T-cell (primary cell): Measurements from ENCODE around the gene KRT15. TPM values are rescaled to one million over a fixed set of nuclear protein-coding genes. Genes with fewer than 3 reads are reported as not detected.

Experiments
- ATAC-seq, 4 experiments: fragments of 200-7000 bp in 3 of 4; fragments of 150-1000 bp in 1 of 4; cut with Tn5 transposase; replicated peaks in 1 of 4; 1 replicate in 3 of 4; 2 replicates in 1 of 4; pipeline ENCODE4 v1.10.0; 2021; ENCODE audit warnings: moderate library complexity in 3 of 4, mild to moderate bottlenecking in 2 of 4, moderate number of reproducible peaks in 1 of 4
- CTCF ChIA-PET, 2 donors: fragments of 300-600 bp; sonication (Branson Sonifier 250); formaldehyde crosslinking; loops; one replicate each; lab custom pipeline; 2022; ENCODE audit warnings: antibody characterized with exemption in 2 of 2; lab: Charles Lee
- POLR2A ChIA-PET, 2 donors: fragments of 300-600 bp; sonication (Branson Sonifier 250); formaldehyde crosslinking; loops; one replicate each; lab custom pipeline; 2022; ENCODE audit warnings: antibody characterized with exemption in 2 of 2; lab: Charles Lee
- DNase-seq, 35 experiments: peaks; one replicate each; pipeline versions ENCODE4 v3.0.0 to v3.0.0-alpha.2; 2013 to 2023
- H3K27ac ChIP-seq: one replicate; pipeline ENCODE4 v1.5.1; 2013; ENCODE audit warnings: low read length
- H3K27me3 ChIP-seq, 2 experiments: replicated peaks in 1 of 2; 1 replicate in 1 of 2; 2 replicates in 1 of 2; pipeline versions ENCODE4 v1.6.1 to v1.7.0; 2013; ENCODE audit warnings: low read length in 1 of 2, mixed read lengths in 1 of 2; ENCODE audit not compliant: control insufficient read depth in 2 of 2, insufficient read depth in 2 of 2; ENCODE audit errors: extremely low read depth in 1 of 2
- H3K36me3 ChIP-seq, 2 donors: 1 replicate in 1 of 2; 2 replicates in 1 of 2; pipeline versions ENCODE4 v1.6.1 to v1.7.0; 2013; ENCODE audit warnings: low read length in 1 of 2; ENCODE audit not compliant: control insufficient read depth in 2 of 2, insufficient read depth in 1 of 2; ENCODE audit errors: extremely low read depth in 1 of 2
- H3K4me1 ChIP-seq, 2 experiments: 1 replicate in 1 of 2; 2 replicates in 1 of 2; pipeline versions ENCODE4 v1.6.1 to v1.7.0; 2013; ENCODE audit warnings: low read length in 2 of 2, mixed read lengths in 1 of 2; ENCODE audit not compliant: insufficient read depth in 2 of 2, control insufficient read depth in 1 of 2; ENCODE audit errors: extremely low read depth in 1 of 2
- H3K4me3 ChIP-seq, 2 donors: 1 replicate in 1 of 2; 2 replicates in 1 of 2; pipeline versions ENCODE4 v1.5.1 to v1.7.0; 2013; ENCODE audit warnings: mild to moderate bottlenecking in 2 of 2, low read length in 1 of 2, moderate library complexity in 1 of 2; ENCODE audit not compliant: control insufficient read depth in 1 of 2; ENCODE audit errors: extremely low read depth in 1 of 2
- H3K9me3 ChIP-seq: 2 replicates; pipeline ENCODE4 v1.7.0; 2013
- H3K27ac Mint-ChIP-seq, 2 donors: one replicate each; pipeline ENCODE4 v1.8.0; 2020 to 2021; ENCODE audit warnings: mild to moderate bottlenecking in 2 of 2, mixed read lengths in 2 of 2
- H3K27me3 Mint-ChIP-seq, 2 donors: one replicate each; pipeline ENCODE4 v1.8.0; 2021 to 2022; ENCODE audit warnings: mixed read lengths in 2 of 2
- H3K36me3 Mint-ChIP-seq: one replicate; pipeline ENCODE4 v1.8.0; 2021; ENCODE audit warnings: mixed read lengths
- H3K4me1 Mint-ChIP-seq, 3 donors: one replicate each; pipeline ENCODE4 v1.8.0; 2020 to 2022; ENCODE audit warnings: mixed read lengths in 3 of 3, mild to moderate bottlenecking in 1 of 3
- H3K4me3 Mint-ChIP-seq, 3 donors: one replicate each; pipeline ENCODE4 v1.8.0; 2020 to 2022; ENCODE audit warnings: mild to moderate bottlenecking in 3 of 3, mixed read lengths in 3 of 3, moderate library complexity in 3 of 3
- H3K9me3 Mint-ChIP-seq, 3 donors: one replicate each; pipeline ENCODE4 v1.8.0; 2020 to 2022; ENCODE audit warnings: mixed read lengths in 3 of 3
- WGBS: methylation state at CpG from one replicate; pipeline ENCODE4 v1.1.5; 2013; ENCODE audit warnings: missing lambda C conversion rate; ENCODE audit not compliant: insufficient coverage; 5-methylcytosine and 5-hydroxymethylcytosine counted together
- total RNA-seq, 35 experiments: library from RNA in 6 of 35; stranded (reverse) in 6 of 35; fragments of 120-200 nt in 1 of 35; gene quantifications; one replicate each; pipeline versions ENCODE4 v1.2.1 to v1.2.4 and lab custom pipeline; 2013 to 2026

KRT15 gene
- total RNA-seq, 5 donors from 2014 or later (not counting 1 experiment from before 2014, with no cell fraction given): 0.18 to 0.63 TPM; not detected in 3

DNA sequence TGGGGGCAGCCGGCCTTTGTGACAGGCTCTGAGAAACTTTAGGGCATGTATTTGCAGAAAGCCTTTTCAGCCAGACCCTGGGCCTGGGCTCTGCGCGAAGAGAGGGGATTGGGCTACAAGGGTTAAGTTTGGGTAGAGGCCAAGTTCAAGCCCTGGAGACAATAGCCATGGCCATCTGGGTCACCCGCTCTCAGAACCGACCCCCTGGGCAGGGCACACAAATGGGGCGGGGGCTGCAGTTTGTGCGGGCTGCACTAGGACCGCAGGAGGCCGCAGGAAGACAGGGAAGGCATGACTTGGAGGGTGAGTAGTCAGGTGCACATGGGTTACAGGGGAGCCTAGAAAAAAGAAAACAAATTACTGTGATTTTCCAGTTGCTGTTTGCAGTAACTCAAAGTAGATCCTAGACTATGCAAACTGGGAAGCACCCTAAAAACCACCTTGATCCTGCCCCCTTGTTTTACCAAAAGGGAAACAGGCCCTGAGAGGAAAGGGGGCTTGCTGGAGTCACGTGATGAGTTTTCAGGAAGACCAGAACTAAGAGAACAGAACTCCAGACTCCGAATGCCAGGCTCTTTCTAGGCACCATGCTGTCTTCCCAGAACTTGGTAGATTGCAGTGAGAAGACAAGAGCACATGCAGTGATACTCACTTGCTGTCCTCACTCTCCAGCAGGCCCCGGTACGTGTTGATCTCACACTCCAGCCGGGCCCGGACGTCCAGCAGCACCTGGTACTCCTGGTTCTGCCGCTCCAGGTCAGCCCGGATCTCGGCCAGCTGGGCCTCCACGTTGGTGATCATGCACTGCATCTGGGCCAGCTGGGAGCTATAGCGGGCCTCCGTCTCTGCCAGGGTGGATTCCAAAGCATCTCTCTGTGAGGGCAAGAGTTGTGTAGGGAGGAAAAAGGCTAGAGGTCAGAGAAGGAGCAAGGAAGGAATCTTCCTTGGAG, 41.5 kb downstream of the KRT15 start:
- H3K27me3 Mint-ChIP-seq: peaks cover 0 to 4% of the 10 kb centered on the region in 2 donors
- H3K4me1 ChIP-seq: no peaks in the 10 kb centered on the region
- no peak overlapping the region for H3K4me3 Mint-ChIP-seq
- no peaks in the 10 kb centered on the region for H3K36me3 ChIP-seq
- no peak overlapping the region for H3K27ac Mint-ChIP-seq
- no peaks in the 10 kb centered on the region for H3K36me3 Mint-ChIP-seq
- no peak for ATAC-seq
- no peaks in the 10 kb centered on the region for H3K9me3 Mint-ChIP-seq
- H3K27me3 ChIP-seq: no peaks in the 10 kb centered on the region
- ChIA-PET POLR2A (no interaction called here), CTCF (no interaction called here)
- DNase-seq: no peak
- WGBS: 85% methylated on average over 20 of the region's 22 CpGs
- H3K4me1 Mint-ChIP-seq: no peaks in the 10 kb centered on the region
- H3K4me3 ChIP-seq: no peak overlapping the region
- H3K9me3 ChIP-seq: no peaks in the 10 kb centered on the region
- H3K27ac ChIP-seq: no peak overlapping the region

DNA sequence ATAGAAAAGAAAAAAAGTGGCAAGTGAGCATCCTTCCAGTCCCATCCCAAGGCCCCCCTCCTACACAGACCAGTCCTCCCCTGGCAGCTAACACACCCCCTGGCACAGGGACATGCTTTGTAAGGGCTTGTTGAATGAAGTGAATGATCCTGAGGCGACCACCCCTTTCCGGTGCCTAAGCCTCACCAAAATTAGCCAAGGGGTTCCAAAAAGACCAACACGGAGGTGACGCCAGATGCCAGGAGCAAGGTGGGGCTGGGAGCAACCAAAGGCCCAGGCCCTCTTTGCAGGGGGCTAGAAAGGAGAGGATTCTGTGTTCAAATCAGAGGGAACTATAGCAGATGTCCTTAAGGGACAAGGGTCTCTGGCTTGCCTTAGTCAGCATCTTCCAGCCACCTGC, 43.3 kb downstream of the KRT15 start:
- Histone ChIP-seq H3K27me3 (no peaks in the 10 kb centered on the region), H3K27ac (no peak overlapping the region), H3K9me3 (no peaks in the 10 kb centered on the region), H3K4me1 (no peaks in the 10 kb centered on the region), H3K4me3 (no peak overlapping the region), H3K36me3 (no peaks in the 10 kb centered on the region)
- no peak for ATAC-seq
- no CpG with 5 or more reads among the region's 4 CpGs for WGBS
- ChIA-PET CTCF (no interaction called here), POLR2A (no interaction called here)
- peaks cover 0 to 2% (median 0%) of the 10 kb centered on the region in 3 donors for H3K4me1 Mint-ChIP-seq
- no peak for DNase-seq
- no peak overlapping the region for H3K4me3 Mint-ChIP-seq
- H3K36me3 Mint-ChIP-seq: no peaks in the 10 kb centered on the region
- H3K27ac Mint-ChIP-seq: no peak overlapping the region
- peaks cover 0 to 7% (median 6%) of the 10 kb centered on the region in 3 donors for H3K9me3 Mint-ChIP-seq
- H3K27me3 Mint-ChIP-seq: peaks cover 0 to 4% of the 10 kb centered on the region in 2 donors

DNA sequence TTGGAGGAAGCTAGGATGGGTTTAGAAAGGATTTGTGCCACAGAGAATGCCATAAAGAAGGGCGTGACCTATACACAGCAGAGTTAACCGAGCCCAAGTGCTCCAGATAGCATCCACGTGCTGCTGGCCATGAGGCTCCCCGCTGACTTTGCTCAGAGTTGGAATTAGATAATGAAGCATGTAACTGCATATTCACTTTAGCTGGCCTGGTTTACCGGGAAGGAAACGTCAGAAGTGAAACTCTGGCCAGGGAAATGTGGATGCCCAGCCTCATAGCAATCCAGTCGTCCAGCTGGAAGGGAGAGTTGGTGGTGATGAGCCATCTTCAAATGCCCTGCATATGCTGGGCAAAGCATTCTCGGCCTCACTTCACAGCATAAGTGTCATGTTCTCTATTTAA, 43.8 kb downstream of the KRT15 start:
- Mint-ChIP-seq H3K27ac (no peak overlapping the region), H3K4me1 (peaks cover 0 to 2% (median 0%) of the 10 kb centered on the region in 3 donors), H3K27me3 (peaks cover 0 to 4% of the 10 kb centered on the region in 2 donors), H3K36me3 (no peaks in the 10 kb centered on the region), H3K4me3 (no peak overlapping the region), H3K9me3 (peaks cover 0 to 7% (median 6%) of the 10 kb centered on the region in 3 donors)
- ATAC-seq (no peak), DNase-seq (no peak)
- Histone ChIP-seq H3K4me3 (no peak overlapping the region), H3K36me3 (no peaks in the 10 kb centered on the region), H3K4me1 (no peaks in the 10 kb centered on the region), H3K27ac (no peak overlapping the region), H3K9me3 (no peaks in the 10 kb centered on the region), H3K27me3 (no peaks in the 10 kb centered on the region)
- 77% methylated on average over 6 of the region's 8 CpGs for WGBS
- ChIA-PET CTCF (no interaction called here), POLR2A (no interaction called here)

DNA sequence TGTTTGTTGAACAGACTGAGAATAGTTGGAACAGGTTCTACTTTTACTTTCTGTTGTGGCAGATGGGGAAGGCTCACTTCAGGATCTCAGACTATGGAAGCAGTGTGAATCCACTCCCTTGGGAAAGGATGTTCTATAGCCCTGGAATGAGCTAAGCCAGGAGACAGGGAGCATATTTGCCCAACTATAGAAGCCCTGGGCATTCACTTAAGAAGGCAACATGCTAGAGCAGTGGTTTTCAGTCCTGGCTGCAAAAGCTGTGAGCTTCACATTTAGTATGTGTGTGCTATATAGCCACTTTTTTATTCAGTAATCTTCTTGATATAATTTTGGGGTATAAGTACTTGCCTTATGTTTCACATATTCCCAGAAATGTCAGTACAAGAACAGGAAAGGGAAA, 50.3 kb downstream of the KRT15 start:
- H3K4me3 ChIP-seq: no peak overlapping the region
- ChIA-PET POLR2A (interaction anchor here in 1 of 2 donors (0.7 kb wide), 1 partner anchor 1087 kb away, joined by 4 read pairs; no protein-coding TSS in a partner anchor), CTCF (interaction anchor here in 1 of 2 donors (0.9 kb wide), 1 partner anchor 24 kb away, joined by 3 read pairs; no protein-coding TSS in a partner anchor)
- Mint-ChIP-seq H3K27me3 (peaks cover 2 to 13% of the 10 kb centered on the region in 2 donors), H3K4me3 (no peak overlapping the region), H3K4me1 (peaks cover 0 to 2% (median 0%) of the 10 kb centered on the region in 3 donors), H3K9me3 (peaks cover 6 to 7% (median 7%) of the 10 kb centered on the region in 3 donors), H3K27ac (no peak overlapping the region), H3K36me3 (no peaks in the 10 kb centered on the region)
- DNase-seq (no peak), ATAC-seq (no peak)
- H3K4me1 ChIP-seq: no peaks in the 10 kb centered on the region
- H3K36me3 ChIP-seq: no peaks in the 10 kb centered on the region
- H3K27ac ChIP-seq: no peak overlapping the region
- no peaks in the 10 kb centered on the region for H3K9me3 ChIP-seq
- H3K27me3 ChIP-seq: peaks cover 0 to 21% of the 10 kb centered on the region in 2 experiments

GRCh38 chr17:41467561-41467960, 51.1 kb downstream of the KRT15 start:
- Mint-ChIP-seq H3K36me3 (no peaks in the 10 kb centered on the region), H3K27ac (no peak overlapping the region), H3K27me3 (peaks cover 2 to 9% of the 10 kb centered on the region in 2 donors), H3K9me3 (peaks cover 6 to 7% (median 7%) of the 10 kb centered on the region in 3 donors), H3K4me1 (peaks cover 0 to 2% (median 0%) of the 10 kb centered on the region in 3 donors), H3K4me3 (no peak overlapping the region)
- no peak for DNase-seq
- Histone ChIP-seq H3K4me3 (no peak overlapping the region), H3K4me1 (no peaks in the 10 kb centered on the region), H3K27me3 (peaks cover 0 to 21% of the 10 kb centered on the region in 2 experiments), H3K27ac (no peak overlapping the region), H3K36me3 (no peaks in the 10 kb centered on the region), H3K9me3 (no peaks in the 10 kb centered on the region)
- ChIA-PET CTCF (interaction anchor here in 1 of 2 donors (0.9 kb wide), 1 partner anchor 25 kb away, joined by 3 read pairs; no protein-coding TSS in a partner anchor), POLR2A (no interaction called here)
- no peak for ATAC-seq
- WGBS: 75% methylated on average over 1 of the region's 4 CpGs

- no peak within 1 kb of the TSS for H3K4me3 ChIP-seq
- no peak within 1 kb of the TSS for H3K27ac ChIP-seq
- peaks cover 2 to 9% of the 10 kb centered on the region in 2 donors for H3K27me3 Mint-ChIP-seq
- H3K4me1 ChIP-seq: no peaks in the 10 kb centered on the region
- no peak within 1 kb of the TSS for H3K4me3 Mint-ChIP-seq
- no peaks in the 10 kb centered on the region for H3K36me3 Mint-ChIP-seq
- WGBS: 79% methylated on average over 8 of the region's 14 CpGs
- H3K9me3 ChIP-seq: no peaks in the 10 kb centered on the region
- peaks cover 0 to 2% (median 0%) of the 10 kb centered on the region in 3 donors for H3K4me1 Mint-ChIP-seq
- CTCF ChIA-PET: no interaction called here
- H3K27ac Mint-ChIP-seq: no peak within 1 kb of the TSS
- H3K36me3 ChIP-seq: no peaks in the 10 kb centered on the region
- DNase-seq (no peak), ATAC-seq (no peak)
- peaks cover 0 to 21% of the 10 kb centered on the region in 2 experiments for H3K27me3 ChIP-seq
- peaks cover 6 to 7% (median 7%) of the 10 kb centered on the region in 3 donors for H3K9me3 Mint-ChIP-seq
- POLR2A ChIA-PET: no interaction called here
Observed at GRCh38 chr17:41466988-41467387, 51.7 kb downstream of the KRT15 start, which contains the start of gene KRT32. KRT32 (minus strand) TSS chr17:41467386; CDS start chr17:41467325, 61 bp downstream.
